Tibial artery (tissue), 4 donors: Measurements from ENCODE around the gene SESN2.
A peak's percentile ranks its signal among the peaks of the same experiment; 100 is the strongest.

Source experiments
- DNase-seq, 2 donors: peaks; one replicate each; pipeline ENCODE4 v3.0.0-alpha.2; 2019
- H3K27ac ChIP-seq, 2 donors: fragments of 200-600 bp; sonication (generic) in 1 of 2; 1 replicate in 1 of 2; 2 replicates in 1 of 2; pipeline ENCODE4 v1.5.1; 2018 to 2019; ENCODE audit warnings: mild to moderate bottlenecking in 1 of 2
- H3K27me3 ChIP-seq, 2 donors: fragments of 200-600 bp; sonication (generic) in 1 of 2; one replicate each; pipeline versions ENCODE4 v1.5.1 to v1.6.0; 2016 to 2019
- H3K36me3 ChIP-seq, 3 donors: fragments of 200-600 bp; sonication (generic) in 2 of 3; one replicate each; pipeline ENCODE4 v1.5.1; 2016 to 2019; ENCODE audit warnings: mild to moderate bottlenecking in 2 of 3
- H3K4me1 ChIP-seq, 4 donors: fragments of 200-600 bp; sonication (generic) in 2 of 4; 1 replicate in 3 of 4; 2 replicates in 1 of 4; pipeline ENCODE4 v1.5.1; 2016 to 2019
- H3K4me3 ChIP-seq, 2 donors: fragments of 200-600 bp; sonication (generic) in 1 of 2; 1 replicate in 1 of 2; 2 replicates in 1 of 2; pipeline ENCODE4 v1.5.1; 2018 to 2019; ENCODE audit warnings: mild to moderate bottlenecking in 2 of 2
- H3K9me3 ChIP-seq, 3 donors: fragments of 200-600 bp; sonication (generic) in 1 of 3; one replicate each; pipeline ENCODE4 v1.5.1; 2016 to 2019
- CTCF ChIP-seq, 2 experiments: fragments of 200-600 bp in 1 of 2; fragments of 450-650 bp in 1 of 2; IDR thresholded peaks; one replicate each; pipeline ENCODE4 v1.5.1; 2017 to 2019; ENCODE audit warnings: antibody characterized with exemption in 2 of 2, mild to moderate bottlenecking in 1 of 2, moderate library complexity in 1 of 2
- intact Hi-C: fragments of 100-400 bp; cut with DNase I; formaldehyde crosslinking; loops from one replicate; pipeline ENCODE4 v1.15.0; 2023; ENCODE audit warnings: low total_unique reads

The SESN2 gene

GRCh38 chr1:28232558-28233263 is 26.6 kb upstream of the SESN2 start, which contains the start of gene DNAJC8:
Gene DNAJC8 (minus strand): TSS chr1:28233029. CDS start chr1:28232998, 31 bp downstream.
- H3K4me3 ChIP-seq = peak within 1 kb of the TSS; percentile 85 to 98
- intact Hi-C loops = no loop called here
- peak; percentile 97 to 99 for DNase-seq
- no peaks in the 10 kb centered on the region for H3K9me3 ChIP-seq
- peak within 1 kb of the TSS; percentile 82 to 89 for H3K27ac ChIP-seq
- no peaks in the 10 kb centered on the region for H3K27me3 ChIP-seq
- H3K36me3 ChIP-seq = peaks cover 12 to 29% (median 19%) of the 10 kb centered on the region in 3 donors
- no peak for TF ChIP-seq CTCF (IDR thresholded peaks at IDR 0.05)
- peaks cover 0 to 45% (median 29%) of the 10 kb centered on the region in 4 donors for H3K4me1 ChIP-seq

GRCh38 chr1:28233264-28233606 is 26.1 kb upstream of the SESN2 start:
- Histone ChIP-seq H3K36me3 (peaks cover 6 to 23% (median 14%) of the 10 kb centered on the region in 3 donors), H3K4me1 (peaks cover 0 to 46% (median 30%) of the 10 kb centered on the region in 4 donors), H3K27ac (peak overlapping the region; percentile 82 to 89), H3K9me3 (no peaks in the 10 kb centered on the region), H3K27me3 (no peaks in the 10 kb centered on the region), H3K4me3 (peak overlapping the region; percentile 85 to 98)
- intact Hi-C loops = no loop called here
- no peak for DNase-seq
- no peak for TF ChIP-seq CTCF (IDR thresholded peaks at IDR 0.05)

GRCh38 chr1:28235755-28236655 is 23.3 kb upstream of the SESN2 start, which contains the start of gene ATP5IF1:
Gene ATP5IF1 (plus strand): TSS chr1:28236124. CDS start chr1:28236184, 60 bp downstream.
- Histone ChIP-seq H3K9me3 (no peaks in the 10 kb centered on the region), H3K4me3 (peak within 1 kb of the TSS; percentile 81 to 92), H3K27ac (peak within 1 kb of the TSS; percentile 88 to 92), H3K4me1 (peaks cover 0 to 44% (median 30%) of the 10 kb centered on the region in 4 donors), H3K27me3 (no peaks in the 10 kb centered on the region), H3K36me3 (no peaks in the 10 kb centered on the region)
- TF ChIP-seq CTCF (IDR thresholded peaks at IDR 0.05) = no peak
- DNase-seq = peak; percentile 98 to 99
- intact Hi-C loops = no loop called here

GRCh38 chr1:28236656-28237322 is 22.5 kb upstream of the SESN2 start:
- peak overlapping the region; percentile 81 to 92 for H3K4me3 ChIP-seq
- H3K36me3 ChIP-seq = no peaks in the 10 kb centered on the region
- DNase-seq = no peak
- H3K4me1 ChIP-seq = peaks cover 0 to 36% (median 24%) of the 10 kb centered on the region in 4 donors
- intact Hi-C loops = no loop called here
- H3K9me3 ChIP-seq = no peaks in the 10 kb centered on the region
- H3K27me3 ChIP-seq = no peaks in the 10 kb centered on the region
- H3K27ac ChIP-seq = peak overlapping the region; percentile 88 to 92
- TF ChIP-seq CTCF (IDR thresholded peaks at IDR 0.05) = no peak

- Histone ChIP-seq H3K4me3 (no peak overlapping the region), H3K4me1 (peaks cover 0 to 23% (median 16%) of the 10 kb centered on the region in 4 donors), H3K9me3 (no peaks in the 10 kb centered on the region), H3K27me3 (no peaks in the 10 kb centered on the region), H3K36me3 (no peaks in the 10 kb centered on the region), H3K27ac (no peak overlapping the region)
- no peak for DNase-seq
- no peak for TF ChIP-seq CTCF (IDR thresholded peaks at IDR 0.05)
- intact Hi-C loops = no loop called here
These were observed 20.3 kb upstream of the SESN2 start for GRCh38 chr1:28239004-28239403.
